HepG2 (cell line): Measurements from ENCODE around the gene MYO5B. TPM values are rescaled to one million over a fixed set of nuclear protein-coding genes. Genes with fewer than 3 reads are reported as not detected.

Experiments
- ATAC-seq: fragments of 200-7000 bp; cut with Tn5 transposase; 3 replicates; pipeline ENCODE4 v1.9.1; 2020; ENCODE audit warnings: mild to moderate bottlenecking, moderate library complexity
- BruUV-seq: library from RNA; stranded (reverse); fragments of 400-500 nt; replicated peaks from 2 replicates; lab custom pipeline; 2021; lab: Mats Ljungman, UMichigan
- CTCF ChIA-PET: fragments of 300-600 bp; formaldehyde crosslinking; extraction: SDS; loops from one replicate; lab custom pipeline; 2021; ENCODE audit warnings: low total read pairs, inconsistent platforms, low intra/inter-chr PET ratio; lab: Yijun Ruan, JAX
- POLR2A ChIA-PET: fragments of 350-600 bp; sonication (Branson Sonifier 250); formaldehyde crosslinking; loops from one replicate; lab custom pipeline; 2020; ENCODE audit warnings: antibody characterized with exemption, inconsistent platforms; lab: Yijun Ruan, JAX
- DNase-seq: peaks from one replicate; pipeline ENCODE4 v3.0.0-alpha.2; 2015; ENCODE audit warnings: low spot score
- FAIRE-seq: peaks from 3 replicates; lab custom pipeline; 2011; peaks lifted over from hg19 to GRCh38; lab: Jason Lieb, UNC
- H2AFZ ChIP-seq: one replicate; pipeline ENCODE4 v1.6.1; 2011; ENCODE audit warnings: low read length, inconsistent platforms
- H3K27ac ChIP-seq: fragments of 300-600 bp; 3 replicates; pipeline ENCODE4 v1.8.0; 2011; ENCODE audit warnings: mixed run types, mild to moderate bottlenecking, mixed read lengths, low read length, inconsistent platforms; ENCODE audit not compliant: insufficient read depth; ENCODE audit errors: extremely low read length
- H3K27me3 ChIP-seq, 2 experiments: fragments of 200-600 bp in 1 of 2; 2 replicates in 1 of 2; 3 replicates in 1 of 2; pipeline versions ENCODE4 v1.6.0 to v1.8.0; 2011; ENCODE audit warnings: low read length in 2 of 2, mild to moderate bottlenecking in 2 of 2, moderate library complexity in 2 of 2, inconsistent platforms in 1 of 2; ENCODE audit not compliant: insufficient read depth in 2 of 2, control insufficient read depth in 1 of 2
- H3K36me3 ChIP-seq, 2 experiments: fragments of 200-600 bp in 1 of 2; replicated peaks in 1 of 2; 2 replicates in 1 of 2; 3 replicates in 1 of 2; pipeline versions ENCODE4 v1.5.1 to v1.8.0; 2011; ENCODE audit warnings: low read length in 2 of 2, inconsistent platforms in 1 of 2; ENCODE audit not compliant: insufficient read depth in 2 of 2, control insufficient read depth in 1 of 2
- H3K4me1 ChIP-seq: 2 replicates; pipeline ENCODE4 v1.5.1; 2012; ENCODE audit warnings: low read length, inconsistent platforms; ENCODE audit not compliant: insufficient read depth
- H3K4me2 ChIP-seq: 2 replicates; pipeline ENCODE4 v1.6.0; 2011; ENCODE audit warnings: low read depth, low read length, inconsistent platforms
- H3K4me3 ChIP-seq, 3 experiments: fragments of 200-600 bp in 1 of 3; sonication (generic), shearing (Covaris generic) in 1 of 3; replicated peaks in 1 of 3; 2 replicates each; pipeline ENCODE4 v1.5.1; 2011 to 2016; ENCODE audit warnings: low read length in 3 of 3, inconsistent platforms in 2 of 3, low read depth in 2 of 3, mild to moderate bottlenecking in 2 of 3, control low read depth in 1 of 3, mixed read lengths in 1 of 3; ENCODE audit not compliant: insufficient read depth in 1 of 3
- H3K79me2 ChIP-seq: one replicate; pipeline ENCODE4 v1.6.1; 2011; ENCODE audit warnings: low read length, inconsistent platforms; ENCODE audit not compliant: insufficient read depth
- H3K9ac ChIP-seq: 2 replicates; pipeline ENCODE4 v1.6.0; 2011; ENCODE audit warnings: mild to moderate bottlenecking, low read depth, low read length, inconsistent platforms; ENCODE audit not compliant: insufficient read depth
- H3K9me3 ChIP-seq: 2 replicates; pipeline ENCODE4 v1.5.1; 2012; ENCODE audit warnings: mild to moderate bottlenecking, low read length
- H4K20me1 ChIP-seq: 2 replicates; pipeline ENCODE4 v1.6.0; 2011; ENCODE audit warnings: inconsistent platforms, mild to moderate bottlenecking, low read length, moderate library complexity; ENCODE audit not compliant: insufficient read depth
- CBX5 ChIP-seq: sonication (generic); formaldehyde crosslinking; IDR thresholded peaks from 2 replicates; pipeline ENCODE4 v1.4.0; 2020; ENCODE audit warnings: missing genetic modification reagents, borderline replicate concordance
- DMAP1 ChIP-seq: IDR thresholded peaks from 2 replicates; pipeline ENCODE4 v1.6.1; 2016
- GLI4 ChIP-seq: sonication (generic); formaldehyde crosslinking; IDR thresholded peaks from 2 replicates; pipeline ENCODE4 v1.5.1; 2020; ENCODE audit warnings: missing genetic modification reagents, mild to moderate bottlenecking, moderate library complexity, borderline replicate concordance
- HHEX ChIP-seq: IDR thresholded peaks from 2 replicates; pipeline ENCODE4 v1.6.1; 2016; ENCODE audit warnings: control low read depth
- MAZ ChIP-seq, 2 experiments: sonication (generic) in 1 of 2; formaldehyde crosslinking in 1 of 2; IDR thresholded peaks; 2 replicates each; pipeline versions ENCODE4 v1.5.0 to v1.6.1; 2012 to 2020; ENCODE audit warnings: low read depth in 2 of 2, mild to moderate bottlenecking in 2 of 2, borderline replicate concordance in 1 of 2, improper control_type of control experiment in 1 of 2, low read length in 1 of 2, missing genetic modification reagents in 1 of 2, moderate library complexity in 1 of 2
- PBX3 ChIP-seq: sonication (generic); formaldehyde crosslinking; IDR thresholded peaks from 2 replicates; pipeline ENCODE4 v1.8.1; 2023; ENCODE audit warnings: missing genetic modification reagents, inconsistent platforms, borderline replicate concordance
- RCOR2 ChIP-seq: IDR thresholded peaks from 2 replicates; pipeline ENCODE4 v1.6.1; 2016; ENCODE audit warnings: missing biosample characterization, missing genetic modification reagents
- TAF1 ChIP-seq: sonication (generic); formaldehyde crosslinking; IDR thresholded peaks from 2 replicates; pipeline ENCODE4 v1.4.0; 2020; ENCODE audit warnings: missing genetic modification reagents
- ZFP36 ChIP-seq: fragments of 150-350 bp; IDR thresholded peaks from 2 replicates; pipeline ENCODE4 v1.6.1; 2018; ENCODE audit warnings: borderline replicate concordance, low read length, low read depth; ENCODE audit not compliant: partially characterized antibody
- ZNF670 ChIP-seq: sonication (generic); formaldehyde crosslinking; IDR thresholded peaks from 2 replicates; pipeline ENCODE4 v1.8.0; 2022; ENCODE audit warnings: mild to moderate bottlenecking, missing genetic modification reagents, borderline replicate concordance
- WGBS: methylation state at CpG from one replicate; pipeline ENCODE4 v1.1.6; 2017; ENCODE audit warnings: low lambda C conversion rate; 5-methylcytosine and 5-hydroxymethylcytosine counted together
- in situ Hi-C: cut with HindIII; loops from 2 replicates; pipeline ENCODE4 v1.10.0; 2017; ENCODE audit warnings: low pct_unique_long_range_greater_than_20kb; ENCODE audit not compliant: extremely low pct_ligation_motif_present
- intact Hi-C: fragments of 100-400 bp; cut with micrococcal nuclease; formaldehyde crosslinking; loops from one replicate; pipeline ENCODE4 v1.10.0; 2022; ENCODE audit not compliant: unreplicated experiment
- polyA plus RNA-seq, 8 experiments: library from polyadenylated mRNA; depleted of rRNA in 3 of 8; stranded (reverse) in 7 of 8; unstranded in 1 of 8; fragments of >200 nt; fragmentation: Illumina TruSeq in 4 of 8; extraction: Trizol in 4 of 8; gene quantifications; 2 replicates each; pipeline versions ENCODE4 v1.2.1 to v1.2.3, GENCODE V29; 2011 to 2016; ENCODE audit warnings: low read depth in 4 of 8, missing spikeins in 1 of 8, mixed read lengths in 1 of 8; ENCODE audit not compliant: insufficient read depth in 1 of 8
- total RNA-seq, 5 experiments: library from RNA; depleted of rRNA; stranded (reverse); fragments of >200 nt; fragmentation: Illumina TruSeq; extraction: Trizol; gene quantifications; 2 replicates each; pipeline ENCODE4 v1.2.3, GENCODE V29; 2016; ENCODE audit warnings: low read depth in 1 of 5
- TF ChIP-seq, protein P1 (sequence below): sonication (generic); formaldehyde crosslinking; IDR thresholded peaks from 2 replicates; pipeline ENCODE4 v1.4.0; 2020; ENCODE audit warnings: missing genetic modification reagents, mild to moderate bottlenecking, borderline replicate concordance
- TF ChIP-seq, protein P2 (sequence below): sonication (generic); formaldehyde crosslinking; IDR thresholded peaks from 2 replicates; pipeline ENCODE4 v1.5.1; 2020; ENCODE audit warnings: mild to moderate bottlenecking, missing genetic modification reagents, moderate library complexity
- TF ChIP-seq, protein P3 (sequence below): fragments of 450-650 bp; IDR thresholded peaks from 2 replicates; pipeline ENCODE4 v1.6.1; 2016

The MYO5B gene
- total and polyA plus RNA-seq, 2 of the 13 experiments (the other 11 are each of a cell fraction or from before 2014, with no cell fraction given), result 13.1 to 24.0 TPM

- Histone ChIP-seq H3K4me3 (no peak overlapping the region), H3K27me3 (no peaks in the 10 kb centered on the region), H3K9ac (no peak overlapping the region), H3K4me1 (peaks cover 66% of the 10 kb centered on the region), H2AFZ (no peak overlapping the region), H3K36me3 (no peaks in the 10 kb centered on the region), H3K79me2 (peaks cover 8% of the 10 kb centered on the region), H3K27ac (no peak overlapping the region), H3K9me3 (no peaks in the 10 kb centered on the region), H4K20me1 (no peaks in the 10 kb centered on the region), H3K4me2 (no peak overlapping the region)
- CTCF ChIA-PET, result no interaction called here
- in situ Hi-C loops, result no loop called here
- no peak for DNase-seq
- no peak for FAIRE-seq
- no peak for ATAC-seq
- intact Hi-C loops, result no loop called here
- WGBS, result 94% methylated on average over 2 of the region's 2 CpGs
- POLR2A ChIA-PET, result no interaction called here
- BruUV-seq, result no TSS peak
- no peak for TF ChIP-seq ZFP36
- TF ChIP-seq TAF1, result no peak
- no peak for TF ChIP-seq RCOR2 (CRISPR knock-in tag)
- no peak for TF ChIP-seq GLI4 (CRISPR knock-in tag)
- no peak for TF ChIP-seq HHEX (CRISPR knock-in tag)
- no peak for TF ChIP-seq PBX3 (CRISPR knock-in tag)
- TF ChIP-seq, protein P1, sequence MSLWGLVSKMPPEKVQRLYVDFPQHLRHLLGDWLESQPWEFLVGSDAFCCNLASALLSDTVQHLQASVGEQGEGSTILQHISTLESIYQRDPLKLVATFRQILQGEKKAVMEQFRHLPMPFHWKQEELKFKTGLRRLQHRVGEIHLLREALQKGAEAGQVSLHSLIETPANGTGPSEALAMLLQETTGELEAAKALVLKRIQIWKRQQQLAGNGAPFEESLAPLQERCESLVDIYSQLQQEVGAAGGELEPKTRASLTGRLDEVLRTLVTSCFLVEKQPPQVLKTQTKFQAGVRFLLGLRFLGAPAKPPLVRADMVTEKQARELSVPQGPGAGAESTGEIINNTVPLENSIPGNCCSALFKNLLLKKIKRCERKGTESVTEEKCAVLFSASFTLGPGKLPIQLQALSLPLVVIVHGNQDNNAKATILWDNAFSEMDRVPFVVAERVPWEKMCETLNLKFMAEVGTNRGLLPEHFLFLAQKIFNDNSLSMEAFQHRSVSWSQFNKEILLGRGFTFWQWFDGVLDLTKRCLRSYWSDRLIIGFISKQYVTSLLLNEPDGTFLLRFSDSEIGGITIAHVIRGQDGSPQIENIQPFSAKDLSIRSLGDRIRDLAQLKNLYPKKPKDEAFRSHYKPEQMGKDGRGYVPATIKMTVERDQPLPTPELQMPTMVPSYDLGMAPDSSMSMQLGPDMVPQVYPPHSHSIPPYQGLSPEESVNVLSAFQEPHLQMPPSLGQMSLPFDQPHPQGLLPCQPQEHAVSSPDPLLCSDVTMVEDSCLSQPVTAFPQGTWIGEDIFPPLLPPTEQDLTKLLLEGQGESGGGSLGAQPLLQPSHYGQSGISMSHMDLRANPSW, result no peak
- TF ChIP-seq ZNF670, result no peak
- TF ChIP-seq DMAP1, result no peak
- no peak for TF ChIP-seq CBX5 (CRISPR knock-in tag)
- no peak for TF ChIP-seq MAZ (IDR thresholded peaks at IDR 0.05; ENCODE audit: borderline replicate concordance, low read depth, low read length)
- TF ChIP-seq MAZ (CRISPR knock-in tag; IDR thresholded peaks at IDR 0.05; ENCODE audit: low read depth), result no peak
- TF ChIP-seq, protein P2, sequence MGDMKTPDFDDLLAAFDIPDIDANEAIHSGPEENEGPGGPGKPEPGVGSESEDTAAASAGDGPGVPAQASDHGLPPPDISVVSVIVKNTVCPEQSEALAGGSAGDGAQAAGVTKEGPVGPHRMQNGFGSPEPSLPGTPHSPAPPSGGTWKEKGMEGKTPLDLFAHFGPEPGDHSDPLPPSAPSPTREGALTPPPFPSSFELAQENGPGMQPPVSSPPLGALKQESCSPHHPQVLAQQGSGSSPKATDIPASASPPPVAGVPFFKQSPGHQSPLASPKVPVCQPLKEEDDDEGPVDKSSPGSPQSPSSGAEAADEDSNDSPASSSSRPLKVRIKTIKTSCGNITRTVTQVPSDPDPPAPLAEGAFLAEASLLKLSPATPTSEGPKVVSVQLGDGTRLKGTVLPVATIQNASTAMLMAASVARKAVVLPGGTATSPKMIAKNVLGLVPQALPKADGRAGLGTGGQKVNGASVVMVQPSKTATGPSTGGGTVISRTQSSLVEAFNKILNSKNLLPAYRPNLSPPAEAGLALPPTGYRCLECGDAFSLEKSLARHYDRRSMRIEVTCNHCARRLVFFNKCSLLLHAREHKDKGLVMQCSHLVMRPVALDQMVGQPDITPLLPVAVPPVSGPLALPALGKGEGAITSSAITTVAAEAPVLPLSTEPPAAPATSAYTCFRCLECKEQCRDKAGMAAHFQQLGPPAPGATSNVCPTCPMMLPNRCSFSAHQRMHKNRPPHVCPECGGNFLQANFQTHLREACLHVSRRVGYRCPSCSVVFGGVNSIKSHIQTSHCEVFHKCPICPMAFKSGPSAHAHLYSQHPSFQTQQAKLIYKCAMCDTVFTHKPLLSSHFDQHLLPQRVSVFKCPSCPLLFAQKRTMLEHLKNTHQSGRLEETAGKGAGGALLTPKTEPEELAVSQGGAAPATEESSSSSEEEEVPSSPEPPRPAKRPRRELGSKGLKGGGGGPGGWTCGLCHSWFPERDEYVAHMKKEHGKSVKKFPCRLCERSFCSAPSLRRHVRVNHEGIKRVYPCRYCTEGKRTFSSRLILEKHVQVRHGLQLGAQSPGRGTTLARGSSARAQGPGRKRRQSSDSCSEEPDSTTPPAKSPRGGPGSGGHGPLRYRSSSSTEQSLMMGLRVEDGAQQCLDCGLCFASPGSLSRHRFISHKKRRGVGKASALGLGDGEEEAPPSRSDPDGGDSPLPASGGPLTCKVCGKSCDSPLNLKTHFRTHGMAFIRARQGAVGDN (CRISPR knock-in tag), result no peak
- TF ChIP-seq, protein P3, sequence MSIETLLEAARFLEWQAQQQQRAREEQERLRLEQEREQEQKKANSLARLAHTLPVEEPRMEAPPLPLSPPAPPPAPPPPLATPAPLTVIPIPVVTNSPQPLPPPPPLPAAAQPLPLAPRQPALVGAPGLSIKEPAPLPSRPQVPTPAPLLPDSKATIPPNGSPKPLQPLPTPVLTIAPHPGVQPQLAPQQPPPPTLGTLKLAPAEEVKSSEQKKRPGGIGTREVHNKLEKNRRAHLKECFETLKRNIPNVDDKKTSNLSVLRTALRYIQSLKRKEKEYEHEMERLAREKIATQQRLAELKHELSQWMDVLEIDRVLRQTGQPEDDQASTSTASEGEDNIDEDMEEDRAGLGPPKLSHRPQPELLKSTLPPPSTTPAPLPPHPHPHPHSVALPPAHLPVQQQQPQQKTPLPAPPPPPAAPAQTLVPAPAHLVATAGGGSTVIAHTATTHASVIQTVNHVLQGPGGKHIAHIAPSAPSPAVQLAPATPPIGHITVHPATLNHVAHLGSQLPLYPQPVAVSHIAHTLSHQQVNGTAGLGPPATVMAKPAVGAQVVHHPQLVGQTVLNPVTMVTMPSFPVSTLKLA, result no peak
Observed at GRCh38 chr18:50073319-50073718, 121.6 kb downstream of the MYO5B start.
